ENCODE data around the gene CHRND.

Gene CHRND

GRCh38 chr2:232541195-232541960 lies 15.4 kb downstream of the CHRND start:
- no peak for DNase-seq

- no peak for DNase-seq
Measured at GRCh38 chr2:232541961-232542714, 16.2 kb downstream of the CHRND start.

- no peak for DNase-seq
Measured at GRCh38 chr2:232542715-232543467, 16.9 kb downstream of the CHRND start.

DNA sequence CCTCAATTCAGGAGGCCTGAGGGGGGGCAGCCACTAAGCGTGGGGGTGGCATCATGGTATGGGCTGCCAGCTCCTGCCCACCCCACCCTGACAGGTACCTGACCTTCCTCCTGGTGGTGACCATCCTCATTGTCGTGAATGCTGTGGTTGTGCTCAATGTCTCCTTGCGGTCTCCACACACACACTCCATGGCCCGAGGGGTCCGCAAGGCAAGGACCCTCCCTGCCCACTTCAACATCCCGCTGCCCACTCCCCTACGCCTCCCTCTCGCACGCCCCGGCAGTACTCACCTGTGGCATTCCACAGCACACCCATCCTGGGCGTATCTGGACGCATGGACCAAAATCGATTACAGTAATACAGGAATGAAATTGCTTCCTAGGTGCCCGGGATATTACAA lies 17.5 kb downstream of the CHRND start:
- no peak for DNase-seq

GRCh38 chr2:232543928-232544631 lies 18.1 kb downstream of the CHRND start:
- no peak for DNase-seq

- no peak for DNase-seq
Measured at GRCh38 chr2:232544674-232545073, 18.7 kb downstream of the CHRND start.

DNA sequence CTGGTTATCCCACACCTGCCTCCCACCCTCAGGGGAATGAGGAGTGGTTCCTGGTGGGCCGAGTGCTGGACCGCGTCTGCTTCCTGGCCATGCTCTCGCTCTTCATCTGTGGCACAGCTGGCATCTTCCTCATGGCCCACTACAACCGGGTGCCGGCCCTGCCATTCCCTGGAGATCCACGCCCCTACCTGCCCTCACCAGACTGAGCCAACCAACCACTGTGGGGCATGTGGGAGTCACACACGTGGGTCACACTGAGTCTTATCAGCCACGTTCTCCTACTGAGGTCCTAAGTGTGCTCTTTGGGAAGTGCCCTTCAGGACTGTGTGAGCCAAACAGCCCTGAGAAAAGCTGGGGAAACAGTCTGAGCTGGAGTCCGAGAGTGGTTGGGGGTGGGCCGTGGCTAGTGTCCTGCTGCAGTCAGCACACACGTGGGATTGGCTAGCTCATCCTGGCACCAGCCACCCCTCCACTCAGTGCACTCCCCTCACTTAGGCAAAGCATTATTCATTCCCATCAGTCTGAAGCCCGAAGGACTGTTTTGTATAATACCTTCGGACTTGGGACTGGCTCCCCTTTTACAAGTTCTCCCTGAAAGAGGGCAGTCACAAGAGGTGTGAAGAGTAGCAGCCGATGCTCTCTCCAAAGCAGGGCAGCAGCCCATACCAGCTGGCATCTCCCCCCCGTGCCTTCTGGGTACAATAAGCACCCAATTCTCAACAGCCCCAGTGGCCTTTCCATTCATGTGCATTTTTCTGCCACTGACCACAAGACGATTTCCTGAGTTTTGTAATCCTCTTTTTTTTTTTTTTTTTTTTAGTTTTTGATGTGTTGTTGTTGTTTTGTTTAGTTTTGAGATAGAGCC lies 19.8 kb downstream of the CHRND start:
- DNase-seq, result peak in 2 of 56 donors; percentile 21 to 45

DNA sequence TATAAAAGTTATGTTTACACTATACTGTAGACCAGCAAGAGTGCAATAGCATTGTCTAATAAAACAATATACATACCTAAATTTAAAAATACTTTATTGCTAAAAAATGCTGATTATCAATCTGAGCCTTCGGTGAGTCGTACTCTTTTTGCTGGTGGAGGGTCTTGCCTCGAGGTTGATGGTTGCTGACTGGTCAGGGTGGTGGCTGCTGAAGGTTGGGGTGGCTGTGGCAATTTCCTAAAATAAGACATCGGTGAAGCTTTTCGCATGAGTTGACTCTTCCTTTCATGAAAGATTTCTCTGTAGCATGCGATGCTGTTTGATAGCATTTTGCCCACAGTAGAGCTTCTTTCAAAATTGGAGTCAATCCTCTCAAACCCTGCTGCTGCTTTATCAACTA lies 22.0 kb downstream of the CHRND start:
- no peak for DNase-seq

- no peak for DNase-seq
Measured at GRCh38 chr2:232549655-232550353, 23.8 kb downstream of the CHRND start.

DNA sequence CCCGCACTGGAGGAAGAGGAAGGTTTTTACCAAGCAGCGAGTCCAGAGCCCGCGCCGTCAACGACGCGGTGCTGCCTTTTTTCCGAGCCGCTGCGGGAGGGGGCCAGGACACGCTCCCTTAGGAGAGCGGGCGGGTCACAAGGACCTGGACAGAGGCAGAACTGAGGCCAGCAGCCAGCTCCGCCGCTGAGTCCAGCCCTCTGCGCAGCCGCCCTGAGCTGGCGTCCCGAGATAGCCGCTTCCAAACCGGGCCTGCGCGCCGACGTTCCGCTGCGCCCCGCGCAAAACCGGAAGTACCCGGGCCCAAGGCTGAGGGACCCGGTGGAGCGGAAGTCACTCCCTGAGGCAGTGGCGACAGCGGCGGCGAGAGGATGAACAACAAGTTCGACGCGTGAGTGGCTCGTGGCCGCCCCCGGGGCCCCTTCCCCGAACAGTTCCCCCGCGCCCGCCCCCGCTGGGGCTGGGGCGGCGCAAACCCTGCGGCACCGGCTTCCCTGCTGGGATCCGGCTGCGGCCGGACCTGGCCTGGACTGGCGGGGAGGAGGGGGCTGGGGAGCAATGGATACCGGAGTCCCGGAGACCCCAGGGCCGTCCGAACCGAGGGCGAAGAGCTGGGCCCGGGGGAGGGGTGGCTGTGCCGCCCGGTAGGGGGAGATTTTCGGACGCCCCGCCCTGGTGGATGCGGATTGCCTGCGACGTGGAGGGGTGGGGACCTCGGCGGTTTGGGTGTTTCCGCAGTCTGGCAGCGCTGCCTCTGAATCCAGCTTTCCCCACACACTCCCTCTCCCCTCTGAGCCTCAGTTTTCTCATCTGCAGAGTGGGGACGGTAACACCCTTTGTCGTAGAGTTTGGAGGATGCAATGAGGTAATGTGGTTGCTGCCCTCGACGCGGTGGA lies 24.6 kb downstream of the CHRND start, which contains the start of the genes EIF4E2 and TIGD1:
Gene EIF4E2, plus strand, starts transcription at position 336 of the 896 bp plus-strand sequence. Its CDS starts 36 bp downstream, at position 372.
Gene TIGD1, minus strand, starts transcription at position 204 of the 896 bp plus-strand sequence. CDS start 675 bp downstream, outside the sequence.
- peak; percentile 71 to 99 (median 90) for DNase-seq

DNA sequence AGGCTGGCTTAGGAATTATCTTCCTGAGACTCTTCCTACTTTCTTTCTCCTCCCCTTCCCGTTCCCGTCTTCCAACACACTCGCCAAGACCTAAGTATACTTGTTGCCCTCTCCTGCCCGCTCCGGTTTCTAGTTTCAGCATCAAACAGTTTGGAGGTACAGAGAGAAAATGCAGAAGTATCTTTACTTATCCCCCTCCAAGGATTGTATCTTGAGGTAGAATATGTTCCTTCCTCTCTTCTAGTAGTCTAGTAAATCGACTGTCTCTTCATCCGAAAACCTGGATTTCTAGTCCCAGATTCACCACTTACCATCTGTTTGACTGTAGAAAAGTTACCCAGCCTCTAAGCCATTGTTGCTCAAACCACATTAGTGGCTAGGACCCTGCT lies 25.3 kb downstream of the CHRND start:
- DNase-seq, result no peak

DNA sequence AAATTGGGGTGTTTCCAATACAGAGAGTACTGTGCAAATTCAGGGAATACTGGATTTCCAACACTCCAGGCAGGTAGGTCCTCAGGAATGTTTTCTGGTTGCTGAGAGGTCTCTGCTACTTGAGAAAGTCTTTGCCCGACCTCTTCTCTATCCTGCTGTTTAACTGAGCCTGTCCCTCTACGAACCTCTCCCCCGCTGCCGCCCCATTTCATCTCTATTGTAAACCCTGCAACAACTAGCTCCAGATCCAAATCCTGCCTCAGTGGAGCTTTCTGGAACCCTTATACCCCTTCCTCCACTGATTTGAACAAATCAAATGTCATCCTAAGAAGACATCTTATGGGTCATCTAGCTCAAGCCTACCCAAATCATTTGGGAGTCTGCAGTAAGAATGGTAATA lies 25.8 kb downstream of the CHRND start:
- no peak for DNase-seq

DNA sequence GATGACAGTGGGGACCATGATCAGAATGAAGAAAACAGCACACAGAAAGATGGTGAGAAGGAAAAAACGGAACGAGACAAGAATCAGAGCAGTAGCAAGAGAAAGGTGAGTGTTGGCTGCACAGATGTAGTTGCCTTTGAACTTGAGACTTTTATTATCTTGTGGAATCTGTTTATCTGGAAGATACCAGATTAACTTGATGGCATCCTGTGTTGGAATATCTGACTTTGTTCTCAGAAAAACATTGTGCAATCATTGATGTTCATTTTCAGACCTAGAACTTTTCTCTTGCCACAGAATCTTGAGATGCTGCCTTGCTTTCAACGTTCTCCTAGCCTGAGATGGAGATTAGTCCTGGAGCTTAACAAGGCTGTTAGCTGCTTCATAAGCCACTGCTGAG lies 30.5 kb downstream of the CHRND start:
- no peak for DNase-seq

DNA sequence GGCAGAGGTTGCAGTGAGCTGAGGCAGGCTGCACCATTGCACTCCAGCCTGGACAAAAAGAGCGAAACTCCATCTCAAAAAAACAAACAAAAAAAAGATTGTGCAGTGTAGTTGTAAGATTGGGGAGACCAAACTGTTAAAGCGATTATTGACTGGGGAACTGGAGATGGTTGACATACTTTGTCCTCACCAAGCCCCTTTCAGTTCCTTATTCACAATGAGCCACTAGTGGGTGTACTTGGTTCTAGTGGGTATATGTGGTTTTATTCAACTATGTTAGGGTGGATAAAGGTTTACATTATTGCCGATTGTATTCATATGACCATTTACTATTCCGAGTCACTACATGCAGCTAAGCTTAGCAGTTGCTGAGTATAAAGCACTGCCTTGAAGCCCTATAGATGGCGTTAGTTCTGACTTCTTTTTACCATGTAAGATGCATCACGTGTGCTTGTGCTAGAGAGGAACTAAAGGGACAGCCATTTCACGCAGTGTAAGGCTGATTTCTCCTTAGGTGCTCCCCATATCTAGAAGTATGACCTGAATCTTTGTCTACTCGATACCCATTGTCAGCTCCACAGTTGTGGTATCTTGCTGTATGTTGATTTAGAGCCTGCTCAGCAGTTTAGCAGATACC lies 36.7 kb downstream of the CHRND start:
- no peak for DNase-seq

- no peak for DNase-seq
Measured at GRCh38 chr2:232563580-232563979, 37.6 kb downstream of the CHRND start.

GRCh38 chr2:232567721-232568120 lies 41.8 kb downstream of the CHRND start:
- DNase-seq, result no peak

GRCh38 chr2:232568161-232568560 lies 42.2 kb downstream of the CHRND start:
- DNase-seq, result peak in 1 of 56 donors; percentile 8

GRCh38 chr2:232569541-232569940 lies 43.6 kb downstream of the CHRND start:
- no peak for DNase-seq

All from amygdala (tissue), 56 donors.